WTC11 (cell line): Measurements from ENCODE around the gene AXL. TPM values are rescaled to one million over a fixed set of nuclear protein-coding genes. Genes with fewer than 3 reads are reported as not detected.

ENCODE experiments used
- ATAC-seq: fragments of 200-7000 bp; cut with Tn5 transposase; 2 replicates; pipeline ENCODE4 v1.10.0; 2021; ENCODE audit warnings: mild to moderate bottlenecking, moderate library complexity
- CTCF ChIA-PET: fragments of 300-600 bp; sonication (Branson Sonifier 250); formaldehyde crosslinking; loops from one replicate; lab custom pipeline; 2021; ENCODE audit warnings: antibody characterized with exemption; lab: Charles Lee
- POLR2A ChIA-PET: fragments of 350-600 bp; sonication (Branson Sonifier 250); formaldehyde crosslinking; loops from one replicate; lab custom pipeline; 2021; ENCODE audit warnings: antibody characterized with exemption; lab: Charles Lee
- DNase-seq: peaks from one replicate; pipeline ENCODE4 v3.0.0; 2021; ENCODE audit warnings: low spot score
- H3K27ac Mint-ChIP-seq: 2 replicates; pipeline ENCODE4 v1.8.0; 2021; ENCODE audit warnings: mixed read lengths
- H3K27me3 Mint-ChIP-seq: 2 replicates; pipeline ENCODE4 v1.8.0; 2021; ENCODE audit warnings: low read depth, mild to moderate bottlenecking, moderate library complexity, mixed read lengths
- H3K36me3 Mint-ChIP-seq: 2 replicates; pipeline ENCODE4 v1.8.0; 2021; ENCODE audit warnings: mixed read lengths
- H3K4me1 Mint-ChIP-seq: 2 replicates; pipeline ENCODE4 v1.8.0; 2022; ENCODE audit warnings: mixed read lengths
- H3K4me3 Mint-ChIP-seq: 2 replicates; pipeline ENCODE4 v1.8.0; 2021; ENCODE audit warnings: mild to moderate bottlenecking, moderate library complexity, mixed read lengths
- H3K9me3 Mint-ChIP-seq: 2 replicates; pipeline ENCODE4 v1.8.0; 2021; ENCODE audit warnings: mixed read lengths
- ATF1 ChIP-seq: sonication (generic); formaldehyde crosslinking; IDR thresholded peaks from 2 replicates; pipeline ENCODE4 v1.8.1; 2023; ENCODE audit warnings: mild to moderate bottlenecking, moderate library complexity, missing genetic modification reagents
- ATF2 ChIP-seq: sonication (generic); formaldehyde crosslinking; IDR thresholded peaks from 2 replicates; pipeline ENCODE4 v1.8.1; 2022; ENCODE audit warnings: low read depth, missing genetic modification reagents, borderline replicate concordance
- CDX4 ChIP-seq: fragments of 250-450 bp; sonication (Bioruptor Pico); IDR thresholded peaks from 2 replicates; pipeline ENCODE4 v1.9.0; 2021; ENCODE audit warnings: moderate library complexity, mild to moderate bottlenecking, inconsistent platforms, borderline replicate concordance
- E2F1 ChIP-seq: sonication (generic); formaldehyde crosslinking; IDR thresholded peaks from 2 replicates; pipeline ENCODE4 v1.8.0; 2022; ENCODE audit warnings: mild to moderate bottlenecking, missing genetic modification reagents
- E2F4 ChIP-seq: sonication (generic); formaldehyde crosslinking; IDR thresholded peaks from 2 replicates; pipeline ENCODE4 v1.8.1; 2022; ENCODE audit warnings: low read depth, mild to moderate bottlenecking, moderate library complexity, missing genetic modification reagents, borderline replicate concordance
- EMX1 ChIP-seq: fragments of 250-450 bp; sonication (Bioruptor Pico); IDR thresholded peaks from 2 replicates; pipeline ENCODE4 v1.8.0; 2021; ENCODE audit warnings: mild to moderate bottlenecking
- FOXJ3 ChIP-seq: sonication (generic); formaldehyde crosslinking; IDR thresholded peaks from 2 replicates; pipeline ENCODE4 v1.9.0; 2021; ENCODE audit warnings: missing genetic modification reagents, mild to moderate bottlenecking, borderline replicate concordance
- FOXP1 ChIP-seq: sonication (generic); formaldehyde crosslinking; IDR thresholded peaks from 2 replicates; pipeline ENCODE4 v1.8.0; 2022; ENCODE audit warnings: missing genetic modification reagents, mild to moderate bottlenecking, moderate library complexity, borderline replicate concordance
- GTF2I ChIP-seq: fragments of 250-450 bp; sonication (Bioruptor Pico); conservative IDR thresholded peaks from 2 replicates; pipeline ENCODE4 v1.4.0; 2021; ENCODE audit warnings: mild to moderate bottlenecking
- HMGA2 ChIP-seq: fragments of 250-450 bp; sonication (Bioruptor Pico); IDR thresholded peaks from 2 replicates; pipeline ENCODE4 v1.4.0; 2021; ENCODE audit warnings: mild to moderate bottlenecking, moderate library complexity
- HMGXB4 ChIP-seq: sonication (generic); formaldehyde crosslinking; IDR thresholded peaks from 2 replicates; pipeline ENCODE4 v1.8.1; 2023; ENCODE audit warnings: mild to moderate bottlenecking, moderate library complexity, missing genetic modification reagents
- MXD4 ChIP-seq: fragments of 250-450 bp; sonication (Bioruptor Pico); IDR thresholded peaks from 2 replicates; pipeline ENCODE4 v1.8.0; 2021; ENCODE audit warnings: mild to moderate bottlenecking, moderate library complexity, borderline replicate concordance
- PRRX2 ChIP-seq: fragments of 250-450 bp; sonication (Bioruptor Pico); IDR thresholded peaks from 2 replicates; pipeline ENCODE4 v1.8.0; 2021; ENCODE audit warnings: mild to moderate bottlenecking
- RELA ChIP-seq: sonication (generic); formaldehyde crosslinking; IDR thresholded peaks from 2 replicates; pipeline ENCODE4 v1.8.1; 2022; ENCODE audit warnings: missing genetic modification reagents, mild to moderate bottlenecking, borderline replicate concordance
- SOX15 ChIP-seq: fragments of 250-450 bp; sonication (Bioruptor Pico); IDR thresholded peaks from 2 replicates; pipeline ENCODE4 v1.9.0; 2021; ENCODE audit warnings: mild to moderate bottlenecking
- TEAD1 ChIP-seq: sonication (generic); formaldehyde crosslinking; IDR thresholded peaks from 2 replicates; pipeline ENCODE4 v1.8.0; 2022; ENCODE audit warnings: mild to moderate bottlenecking, missing genetic modification reagents
- USF1 ChIP-seq: sonication (generic); formaldehyde crosslinking; IDR thresholded peaks from 2 replicates; pipeline ENCODE4 v1.8.0; 2022; ENCODE audit warnings: mild to moderate bottlenecking, missing genetic modification reagents
- ZNF219 ChIP-seq: sonication (generic); formaldehyde crosslinking; IDR thresholded peaks from 2 replicates; pipeline ENCODE4 v1.8.0; 2023; ENCODE audit warnings: missing genetic modification reagents, mild to moderate bottlenecking, borderline replicate concordance
- ZNF263 ChIP-seq: sonication (generic); formaldehyde crosslinking; IDR thresholded peaks from 2 replicates; pipeline ENCODE4 v1.8.1; 2022; ENCODE audit warnings: low read depth, mild to moderate bottlenecking, moderate library complexity, missing genetic modification reagents
- ZNF425 ChIP-seq: fragments of 250-450 bp; sonication (Bioruptor Pico); conservative IDR thresholded peaks from 2 replicates; pipeline ENCODE4 v1.9.0; 2021; ENCODE audit warnings: mild to moderate bottlenecking
- total RNA-seq: library from RNA; stranded (reverse); gene quantifications from 3 replicates; pipeline ENCODE4 v1.2.3, GENCODE V29; 2021

AXL gene
- total RNA-seq, 1 experiment from 2014 or later: 25.0 TPM

- DNase-seq (no peak), ATAC-seq (no peak)
- Mint-ChIP-seq H3K4me3 (no peak overlapping the region), H3K9me3 (no peaks in the 10 kb centered on the region), H3K4me1 (no peaks in the 10 kb centered on the region), H3K27ac (no peak overlapping the region; the same call in 1 of the 2 replicates), H3K36me3 (peaks cover 94% of the 10 kb centered on the region), H3K27me3 (no peaks in the 10 kb centered on the region)
- POLR2A ChIA-PET: interaction anchor here (0.5 kb wide), 1 partner anchor 546 kb away, joined by 6 read pairs; no protein-coding TSS in a partner anchor
- CTCF ChIA-PET: interaction anchor here (1.4 to 1.9 kb wide), 2 partner anchors 9 to 36 kb away, joined by 4 to 7 read pairs; no protein-coding TSS in a partner anchor
- no peak for TF ChIP-seq RELA
- no peak for TF ChIP-seq MXD4
- no peak for TF ChIP-seq USF1 (CRISPR knock-in tag)
- no peak for TF ChIP-seq GTF2I (CRISPR knock-in tag)
- TF ChIP-seq ATF2 (CRISPR knock-in tag): no peak
- TF ChIP-seq PRRX2: no peak
- no peak for TF ChIP-seq HMGA2 (CRISPR knock-in tag)
- no peak for TF ChIP-seq SOX15 (CRISPR knock-in tag)
- no peak for TF ChIP-seq HMGXB4 (CRISPR knock-in tag)
- no peak for TF ChIP-seq ZNF263
- TF ChIP-seq FOXJ3 (CRISPR knock-in tag): no peak
- no peak for TF ChIP-seq TEAD1
- TF ChIP-seq EMX1 (CRISPR knock-in tag): no peak
- no peak for TF ChIP-seq E2F4 (CRISPR knock-in tag)
- no peak for TF ChIP-seq FOXP1 (CRISPR knock-in tag)
- TF ChIP-seq CDX4 (CRISPR knock-in tag): no peak
- TF ChIP-seq ZNF425 (CRISPR knock-in tag): no peak
- TF ChIP-seq ZNF219 (CRISPR knock-in tag): no peak
- no peak for TF ChIP-seq E2F1 (CRISPR knock-in tag)
- TF ChIP-seq ATF1 (CRISPR knock-in tag): no peak
Measured at GRCh38 chr19:41299755-41300089, 80.7 kb downstream of the AXL start.
